GM21786 (cell line): ENCODE data around the gene PDE1C.
"Not testable (repeated sequence)": the region's sequence is repeated elsewhere in the genome, so short reads cannot be mapped to it uniquely, and the experiment has no call there.

ENCODE experiments used
- ATAC-seq: cut with Tn5 transposase; IDR thresholded peaks from one replicate; pipeline ENCODE4 v1.9.1; 2021; ENCODE audit not compliant: unreplicated experiment

Gene PDE1C

GRCh38 chr7:32070406-32071360 is at the start of gene PDE1C:
TSS of gene PDE1C (minus strand) at chr7:32070407.
- no peak for ATAC-seq

GRCh38 chr7:32119790-32120196 is 49.6 kb upstream of the PDE1C start:
- no peak for ATAC-seq

GRCh38 chr7:32117837-32118236 is 47.6 kb upstream of the PDE1C start:
- ATAC-seq: no peak

- ATAC-seq: no peak
Measured at GRCh38 chr7:32116436-32116835, 46.2 kb upstream of the PDE1C start.

- no peak for ATAC-seq
Measured at GRCh38 chr7:32115831-32116230, 45.6 kb upstream of the PDE1C start.

- ATAC-seq: no peak
Measured at GRCh38 chr7:32108651-32109050, 38.4 kb upstream of the PDE1C start.

- no peak for ATAC-seq
Measured at GRCh38 chr7:32104766-32105165, 34.6 kb upstream of the PDE1C start.

- ATAC-seq: no peak
Measured at GRCh38 chr7:32103361-32103760, 33.2 kb upstream of the PDE1C start.

- ATAC-seq: no peak
Measured at GRCh38 chr7:32102432-32102873, 32.2 kb upstream of the PDE1C start.

GRCh38 chr7:32100407-32100907 is 30.2 kb upstream of the PDE1C start:
- ATAC-seq: no peak

- ATAC-seq: no peak
Measured at GRCh38 chr7:32094516-32094915, 24.3 kb upstream of the PDE1C start.

- no peak for ATAC-seq
Measured at GRCh38 chr7:32093415-32094408, 23.5 kb upstream of the PDE1C start.

- ATAC-seq: no peak
Measured at GRCh38 chr7:32092346-32092745, 22.1 kb upstream of the PDE1C start.

GRCh38 chr7:32091608-32092210 is 21.5 kb upstream of the PDE1C start:
- no peak for ATAC-seq

GRCh38 chr7:32089678-32090077 is 19.5 kb upstream of the PDE1C start:
- no peak for ATAC-seq

- ATAC-seq: no peak
Measured at GRCh38 chr7:32089256-32089655, 19.0 kb upstream of the PDE1C start.

GRCh38 chr7:32088451-32088881 is 18.3 kb upstream of the PDE1C start:
- ATAC-seq: no peak

GRCh38 chr7:32079510-32079909 is 9.3 kb upstream of the PDE1C start:
- ATAC-seq: no peak

- ATAC-seq: no peak
Measured at GRCh38 chr7:32078824-32079223, 8.6 kb upstream of the PDE1C start.

- ATAC-seq: no peak
Measured at GRCh38 chr7:32077806-32078205, 7.6 kb upstream of the PDE1C start.

- not testable (repeated sequence) for ATAC-seq
Measured at GRCh38 chr7:32076802-32077201, 6.6 kb upstream of the PDE1C start.
